SK-N-SH treated with all-trans-retinoic acid at 6 μM for 48 hours (cell line): ENCODE data around the gene TNFAIP1.

Experiments
- GLIS3 ChIP-seq: fragments of 250-450 bp; sonication (Bioruptor Pico); IDR thresholded peaks from 2 replicates; pipeline ENCODE4 v1.5.0; 2020; ENCODE audit warnings: mild to moderate bottlenecking, moderate library complexity
- ISL1 ChIP-seq: fragments of 250-450 bp; sonication (Bioruptor Pico); IDR thresholded peaks from 2 replicates; pipeline ENCODE4 v2.1.2; 2022; ENCODE audit warnings: mild to moderate bottlenecking, moderate library complexity
- PATZ1 ChIP-seq: fragments of 250-450 bp; sonication (Bioruptor Pico); IDR thresholded peaks from 2 replicates; pipeline ENCODE4 v1.8.0; 2020; ENCODE audit warnings: mild to moderate bottlenecking, moderate library complexity, borderline replicate concordance
- PPARA ChIP-seq: fragments of 250-450 bp; sonication (Bioruptor Pico); IDR thresholded peaks from 2 replicates; pipeline ENCODE4 v1.5.0; 2020; ENCODE audit warnings: mild to moderate bottlenecking, borderline replicate concordance
- RARB ChIP-seq: fragments of 250-450 bp; sonication (Bioruptor Pico); IDR thresholded peaks from 2 replicates; pipeline ENCODE4 v1.8.0; 2021; ENCODE audit warnings: mild to moderate bottlenecking, moderate library complexity
- ZFP3 ChIP-seq: fragments of 250-450 bp; sonication (Bioruptor Pico); IDR thresholded peaks from 2 replicates; pipeline ENCODE4 v1.5.0; 2020; ENCODE audit warnings: mild to moderate bottlenecking, moderate library complexity
- ZFP30 ChIP-seq: fragments of 450-650 bp; formaldehyde crosslinking; IDR thresholded peaks from 2 replicates; pipeline ENCODE4 v1.5.0; 2022; ENCODE audit warnings: mild to moderate bottlenecking, moderate library complexity

GRCh38 chr17:28386391-28386790 is 50.8 kb downstream of the TNFAIP1 start:
- TF ChIP-seq ISL1 (CRISPR knock-in tag) (no peak), ZFP30 (CRISPR knock-in tag) (no peak), PATZ1 (CRISPR knock-in tag) (no peak), RARB (CRISPR knock-in tag) (no peak), PPARA (no peak), ZFP3 (CRISPR knock-in tag) (no peak), GLIS3 (CRISPR knock-in tag) (no peak)
